ENCODE results near the gene ATAD2B.

The ATAD2B gene

GRCh38 chr2:23900133-23900532 is 26.8 kb downstream of the ATAD2B start:
- TF ChIP-seq SNAI2 (CRISPR knock-in tag; IDR thresholded peaks at IDR 0.05) (no peak), ZNF565 (CRISPR knock-in tag; conservative IDR thresholded peaks at IDR 0.05; ENCODE audit: low read depth) (no peak), BACH2 (CRISPR knock-in tag; IDR thresholded peaks at IDR 0.05; ENCODE audit: borderline replicate concordance) (no peak), ZNF8 (CRISPR knock-in tag; IDR thresholded peaks at IDR 0.05) (no peak), TCF4 (CRISPR knock-in tag; IDR thresholded peaks at IDR 0.05; ENCODE audit: borderline replicate concordance) (no peak), ZFP3 (CRISPR knock-in tag; IDR thresholded peaks at IDR 0.05) (no peak), TOX (CRISPR knock-in tag; IDR thresholded peaks at IDR 0.05; ENCODE audit: borderline replicate concordance) (no peak), CREB5 (CRISPR knock-in tag; IDR thresholded peaks at IDR 0.05; ENCODE audit: low read depth) (no peak), TSHZ2 (CRISPR knock-in tag; IDR thresholded peaks at IDR 0.05) (no peak), OSR1 (CRISPR knock-in tag; IDR thresholded peaks at IDR 0.05) (no peak), ESRRG (CRISPR knock-in tag; IDR thresholded peaks at IDR 0.05) (no peak), ZC3H10 (CRISPR knock-in tag; IDR thresholded peaks at IDR 0.05) (no peak), ARNTL (CRISPR knock-in tag; IDR thresholded peaks at IDR 0.05; ENCODE audit: borderline replicate concordance, low read depth) (no peak), CSDC2 (CRISPR knock-in tag; IDR thresholded peaks at IDR 0.05) (no peak), RARB (CRISPR knock-in tag; IDR thresholded peaks at IDR 0.05) (no peak), CSRNP3 (CRISPR knock-in tag; IDR thresholded peaks at IDR 0.05) (no peak), PPARA (CRISPR knock-in tag; IDR thresholded peaks at IDR 0.05; ENCODE audit: borderline replicate concordance) (no peak)
- no peak for ATAC-seq

- ATAC-seq: no peak
- TF ChIP-seq ESRRG (CRISPR knock-in tag; IDR thresholded peaks at IDR 0.05): no peak
- no peak for TF ChIP-seq ZFP30 (CRISPR knock-in tag; IDR thresholded peaks at IDR 0.05)
- no peak for TF ChIP-seq TSHZ2 (CRISPR knock-in tag; IDR thresholded peaks at IDR 0.05)
- TF ChIP-seq SNAI2 (CRISPR knock-in tag; IDR thresholded peaks at IDR 0.05): no peak
- no peak for TF ChIP-seq TOX (CRISPR knock-in tag; IDR thresholded peaks at IDR 0.05; ENCODE audit: borderline replicate concordance)
- no peak for TF ChIP-seq CSRNP3 (CRISPR knock-in tag; IDR thresholded peaks at IDR 0.05)
- no peak for TF ChIP-seq RARB (CRISPR knock-in tag; IDR thresholded peaks at IDR 0.05)
- TF ChIP-seq TCF4 (CRISPR knock-in tag; IDR thresholded peaks at IDR 0.05; ENCODE audit: borderline replicate concordance): no peak
These were observed 55.7 kb downstream of the ATAD2B start for GRCh38 chr2:23871206-23871605.

- ATAC-seq: no peak
- TF ChIP-seq ZNF8 (CRISPR knock-in tag; IDR thresholded peaks at IDR 0.05): no peak
- TF ChIP-seq POU6F1 (CRISPR knock-in tag; IDR thresholded peaks at IDR 0.05; ENCODE audit: borderline replicate concordance, low read depth): no peak
- TF ChIP-seq ZNF565 (CRISPR knock-in tag; conservative IDR thresholded peaks at IDR 0.05; ENCODE audit: low read depth): no peak
These were observed 59.5 kb downstream of the ATAD2B start for GRCh38 chr2:23867449-23867848.
